Activated naive CD4-positive, alpha-beta T cell treated with anti-CD3 and anti-CD28 coated beads for 36 hours (primary cell): ENCODE results near the gene CACYBP. TPM values are rescaled to one million over a fixed set of nuclear protein-coding genes. Genes with fewer than 3 reads are reported as not detected.

ENCODE experiments used
- CTCF ChIA-PET: fragments of 350-600 bp; sonication (Branson Sonifier 250); formaldehyde crosslinking; loops from one replicate; lab custom pipeline; 2021; ENCODE audit warnings: antibody characterized with exemption; lab: Charles Lee
- DNase-seq: peaks from one replicate; pipeline ENCODE4 v3.0.0-alpha.2; 2020
- H3K27ac Mint-ChIP-seq: one replicate; pipeline ENCODE4 v1.8.0; 2021; ENCODE audit warnings: mild to moderate bottlenecking, mixed read lengths
- H3K27me3 Mint-ChIP-seq: one replicate; pipeline ENCODE4 v1.8.0; 2021; ENCODE audit warnings: low read depth, mixed read lengths
- H3K36me3 Mint-ChIP-seq: one replicate; pipeline ENCODE4 v1.8.0; 2021; ENCODE audit warnings: low read depth, mixed read lengths
- H3K4me1 Mint-ChIP-seq: one replicate; pipeline ENCODE4 v1.8.0; 2021; ENCODE audit warnings: low read depth, mixed read lengths
- H3K4me3 Mint-ChIP-seq: one replicate; pipeline ENCODE4 v1.8.0; 2021; ENCODE audit warnings: mild to moderate bottlenecking, moderate library complexity, mixed read lengths
- H3K9me3 Mint-ChIP-seq: one replicate; pipeline ENCODE4 v1.8.0; 2021; ENCODE audit warnings: mixed read lengths
- intact Hi-C: fragments of 100-400 bp; cut with micrococcal nuclease; formaldehyde crosslinking; loops from one replicate; pipeline ENCODE4 v1.15.1; 2023
- total RNA-seq, 2 experiments: library from RNA; stranded (reverse); gene quantifications; one replicate each; pipeline ENCODE4 v1.2.3, GENCODE V29; 2021

The CACYBP gene
- total RNA-seq, 2 experiments from 2014 or later, result 322 to 354 TPM

DNA sequence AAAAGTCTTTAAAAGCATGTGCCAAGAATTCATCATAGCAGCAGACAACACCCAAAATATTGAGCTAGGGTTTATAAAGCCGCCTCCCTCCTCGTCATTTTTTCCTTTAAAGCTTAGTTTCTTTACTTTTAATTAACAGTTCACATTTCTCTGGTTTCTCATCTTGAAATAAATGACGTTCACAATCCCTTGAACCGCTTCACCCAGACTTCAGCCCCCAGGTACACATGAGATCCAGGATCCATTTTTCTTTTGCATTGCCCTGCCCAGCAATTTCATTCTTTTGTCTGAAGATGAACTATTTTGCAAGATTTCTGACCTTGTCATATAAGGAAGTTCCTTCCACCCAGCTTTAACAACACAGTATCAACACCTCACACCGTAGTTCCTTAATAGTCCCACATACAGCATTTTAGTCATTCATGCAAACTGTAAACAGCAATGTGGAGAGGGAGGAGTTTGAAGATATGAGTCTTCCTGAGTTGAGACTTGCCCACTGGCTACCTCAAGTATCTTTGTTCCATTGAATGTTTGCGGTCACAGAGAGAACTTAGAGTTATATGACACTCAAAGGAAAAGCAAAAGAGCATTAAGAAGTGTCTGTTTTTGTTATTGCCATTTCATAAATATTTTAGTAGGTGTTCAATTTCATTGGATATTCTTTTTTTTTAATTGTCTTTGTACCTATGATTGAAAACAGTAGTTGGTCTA lies 35.3 kb upstream of the CACYBP start:
- peak overlapping the region; percentile 88 for H3K27ac Mint-ChIP-seq
- CTCF ChIA-PET, result interaction anchor here (0.6 to 3.0 kb wide), 2 partner anchors 18 to 161 kb away, joined by 3 to 15 read pairs; no protein-coding TSS in a partner anchor

DNA sequence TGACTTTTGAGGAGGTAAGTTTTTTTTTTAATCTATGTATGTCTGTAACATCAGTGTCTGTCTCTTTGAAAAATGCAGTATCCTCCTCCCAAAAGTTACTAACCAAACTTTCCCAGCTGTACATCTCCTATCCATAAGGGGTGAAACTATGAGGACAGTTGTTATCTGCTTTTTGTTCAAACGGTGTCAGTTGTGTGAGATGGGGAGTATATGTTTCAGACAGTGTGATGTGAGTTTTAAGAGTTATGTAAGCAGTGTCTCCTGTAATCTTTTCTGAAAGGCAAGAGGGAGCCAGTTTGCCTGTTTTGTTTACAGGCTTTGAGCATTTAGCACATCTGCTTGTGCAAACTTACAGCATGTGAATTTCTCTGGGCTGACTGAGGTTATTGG lies 34.8 kb upstream of the CACYBP start:
- CTCF ChIA-PET, result interaction anchor here (3.0 kb wide), 1 partner anchor 17 kb away, joined by 15 read pairs; no protein-coding TSS in a partner anchor
- Mint-ChIP-seq H3K9me3 (no peaks in the 10 kb centered on the region), H3K4me3 (peak overlapping the region; percentile 38), H3K36me3 (no peaks in the 10 kb centered on the region), H3K27me3 (no peaks in the 10 kb centered on the region), H3K4me1 (peaks cover 56% of the 10 kb centered on the region), H3K27ac (peak overlapping the region; percentile 88)
- intact Hi-C loops, result loop anchor here (1.0 kb wide), 6 partner anchors 27 to 1097 kb away; partner anchors contain the start of genes CACYBP, MRPS14 and ZBTB37
- DNase-seq, result no peak

More for the DNA sequence above, 35.3 kb upstream of the CACYBP start:
- Mint-ChIP-seq H3K9me3 (no peaks in the 10 kb centered on the region), H3K36me3 (no peaks in the 10 kb centered on the region), H3K4me1 (peaks cover 50% of the 10 kb centered on the region), H3K27me3 (no peaks in the 10 kb centered on the region), H3K4me3 (peak overlapping the region; percentile 38)
- intact Hi-C loops, result loop anchor here (1.0 kb wide), 6 partner anchors 26 to 1096 kb away; partner anchors contain the start of genes CACYBP, MRPS14 and ZBTB37
- peak; percentile 28 for DNase-seq

DNA sequence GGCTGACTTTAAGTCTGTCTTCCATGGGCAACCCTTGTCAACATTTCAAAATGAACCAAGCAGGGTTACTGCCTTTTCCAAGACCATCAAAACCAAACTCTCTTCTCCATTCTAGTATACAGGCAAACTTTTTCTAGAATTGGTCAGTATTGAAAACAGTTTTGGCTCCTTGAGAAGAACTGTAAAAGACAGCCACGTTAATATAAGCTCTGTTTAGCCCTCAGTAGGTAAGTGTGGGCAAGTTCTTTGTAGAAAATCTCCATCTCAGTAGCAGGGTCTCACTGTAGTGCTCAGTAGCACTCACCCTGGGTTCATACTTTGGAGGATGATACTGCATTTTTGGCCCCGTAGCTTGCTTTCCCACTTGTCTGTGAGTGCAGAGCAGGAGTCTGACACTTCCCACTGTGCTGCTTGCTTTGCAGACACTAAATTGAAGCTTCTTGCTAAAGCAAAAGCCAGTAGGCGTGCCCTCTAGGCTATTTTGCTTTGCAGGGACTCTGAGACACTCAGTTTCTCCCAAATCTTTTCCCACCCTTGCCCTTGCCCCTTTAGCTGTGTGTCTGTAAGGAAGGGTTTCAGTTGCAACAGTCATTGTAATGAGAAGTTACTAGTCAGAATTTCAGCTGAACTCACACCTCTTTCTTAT lies 34.3 kb upstream of the CACYBP start:
- Mint-ChIP-seq H3K27me3 (no peaks in the 10 kb centered on the region), H3K36me3 (no peaks in the 10 kb centered on the region), H3K9me3 (no peaks in the 10 kb centered on the region), H3K4me3 (peak overlapping the region; percentile 38), H3K4me1 (peaks cover 59% of the 10 kb centered on the region), H3K27ac (peak overlapping the region; percentile 88)
- CTCF ChIA-PET, result interaction anchor here (0.8 to 3.0 kb wide), 3 partner anchors 17 to 52 kb away, joined by 3 to 15 read pairs (median 4); no protein-coding TSS in a partner anchor
- intact Hi-C loops, result no loop called here
- DNase-seq, result peak; percentile 17

DNA sequence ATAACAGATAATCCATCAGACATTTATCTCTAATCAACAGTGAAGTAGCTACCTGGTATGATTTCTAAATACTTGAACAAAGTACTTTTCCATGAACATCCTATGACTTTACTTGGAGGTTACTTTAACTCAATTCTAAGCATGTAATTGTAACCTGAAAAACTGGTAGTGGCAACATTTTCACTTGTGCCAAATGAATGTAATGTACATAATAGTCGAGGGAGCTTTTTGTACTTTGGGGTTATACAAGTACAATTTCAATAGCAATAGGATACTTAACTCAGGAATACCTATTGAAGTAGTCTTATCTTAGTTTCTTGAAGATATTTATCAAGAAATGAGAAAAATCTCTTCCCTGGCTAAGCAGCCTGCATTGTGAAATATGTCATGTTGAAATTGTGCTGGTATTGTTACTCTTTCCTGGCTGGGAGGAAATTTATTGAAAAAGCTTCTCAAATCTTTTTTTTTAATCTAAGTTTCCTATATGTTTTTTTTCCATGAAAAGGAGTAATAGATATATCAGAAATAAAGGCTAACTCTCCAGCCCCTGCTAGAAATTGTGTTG lies 33.7 kb upstream of the CACYBP start:
- Mint-ChIP-seq H3K27me3 (no peaks in the 10 kb centered on the region), H3K27ac (peak overlapping the region; percentile 13), H3K36me3 (no peaks in the 10 kb centered on the region), H3K9me3 (no peaks in the 10 kb centered on the region), H3K4me1 (peaks cover 59% of the 10 kb centered on the region), H3K4me3 (peak overlapping the region; percentile 38)
- intact Hi-C loops, result no loop called here
- CTCF ChIA-PET, result interaction anchor here (0.8 to 3.0 kb wide), 3 partner anchors 16 to 53 kb away, joined by 3 to 15 read pairs (median 4); no protein-coding TSS in a partner anchor
- DNase-seq, result no peak

DNA sequence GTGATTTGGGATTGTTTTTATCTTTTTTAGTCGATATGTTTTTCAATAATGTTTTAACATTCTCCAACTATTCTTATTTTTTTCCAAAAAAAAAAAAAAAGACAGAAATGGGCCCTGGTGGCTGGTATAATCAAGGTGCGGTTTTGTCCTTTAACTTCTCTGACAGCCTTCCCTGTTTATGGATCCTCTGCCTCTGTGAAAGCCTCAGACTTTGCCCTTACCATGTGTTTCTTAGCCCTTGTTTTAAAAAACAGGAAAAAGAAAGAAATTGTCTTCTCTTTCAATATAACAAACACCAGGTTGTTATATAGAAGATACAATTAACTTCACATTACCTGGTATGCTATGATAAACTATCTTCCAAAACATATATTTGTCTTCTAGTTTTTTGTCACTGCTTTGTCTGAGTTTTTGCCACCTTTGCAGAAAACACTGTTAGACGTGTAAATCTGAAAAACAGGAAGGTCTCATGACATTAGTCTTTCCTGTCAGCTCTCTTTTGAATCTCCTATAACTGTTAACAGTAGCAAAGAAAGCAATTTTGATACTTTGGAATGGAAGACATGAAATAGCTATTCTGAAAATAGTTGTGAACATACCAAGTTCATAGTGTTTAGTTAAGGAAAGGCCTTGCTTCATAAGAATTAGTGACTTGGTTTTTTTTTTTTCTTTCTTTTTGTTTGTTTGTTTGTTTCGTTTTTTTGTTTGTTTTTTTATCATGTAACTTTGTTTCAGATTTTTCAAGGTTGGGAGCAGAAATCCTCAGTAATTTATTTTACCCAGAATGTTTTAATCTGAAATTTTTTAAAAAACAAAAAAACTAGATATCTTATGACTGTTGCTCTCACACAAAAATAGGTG lies 31.7 kb upstream of the CACYBP start:
- Mint-ChIP-seq H3K4me1 (peaks cover 68% of the 10 kb centered on the region), H3K9me3 (no peaks in the 10 kb centered on the region), H3K4me3 (no peak overlapping the region), H3K36me3 (no peaks in the 10 kb centered on the region), H3K27me3 (no peaks in the 10 kb centered on the region), H3K27ac (peak overlapping the region; percentile 86)
- intact Hi-C loops, result loop anchor here (1.0 to 2.0 kb wide), 8 partner anchors 8 to 809 kb away; partner anchors contain the start of genes CACYBP, MRPS14 and RABGAP1L
- DNase-seq, result no peak
- CTCF ChIA-PET, result interaction anchor here (0.6 to 1.5 kb wide), 6 partner anchors 9 to 351 kb away, joined by 3 to 5 read pairs (median 4); no protein-coding TSS in a partner anchor

DNA sequence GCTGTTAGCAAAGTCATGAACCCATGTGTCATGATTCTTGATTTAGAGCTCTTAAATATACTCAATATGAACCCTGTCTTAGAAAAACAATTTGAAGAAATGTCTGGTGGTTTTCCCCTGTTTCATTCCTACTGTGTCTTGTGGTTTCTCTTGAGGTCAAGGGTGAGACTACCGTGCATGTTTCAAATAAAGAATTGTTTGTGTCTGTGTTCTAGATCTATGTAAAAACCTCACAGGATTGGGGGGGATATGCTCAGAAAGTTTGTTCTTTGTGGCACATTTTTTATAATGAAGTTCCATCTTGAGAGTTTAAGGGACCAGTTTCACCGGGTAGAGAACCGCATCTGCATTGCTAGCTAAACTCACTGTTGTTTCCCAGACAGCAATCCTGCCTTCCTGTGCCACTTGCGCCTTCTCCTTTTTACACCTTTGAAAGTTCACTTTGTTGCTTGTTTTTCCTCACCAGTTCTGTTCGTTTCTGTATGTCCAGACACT lies 30.9 kb upstream of the CACYBP start:
- CTCF ChIA-PET, result interaction anchor here (0.6 to 1.5 kb wide), 5 partner anchors 8 to 60 kb away, joined by 3 to 5 read pairs (median 4); no protein-coding TSS in a partner anchor
- peak; percentile 49 for DNase-seq

DNA sequence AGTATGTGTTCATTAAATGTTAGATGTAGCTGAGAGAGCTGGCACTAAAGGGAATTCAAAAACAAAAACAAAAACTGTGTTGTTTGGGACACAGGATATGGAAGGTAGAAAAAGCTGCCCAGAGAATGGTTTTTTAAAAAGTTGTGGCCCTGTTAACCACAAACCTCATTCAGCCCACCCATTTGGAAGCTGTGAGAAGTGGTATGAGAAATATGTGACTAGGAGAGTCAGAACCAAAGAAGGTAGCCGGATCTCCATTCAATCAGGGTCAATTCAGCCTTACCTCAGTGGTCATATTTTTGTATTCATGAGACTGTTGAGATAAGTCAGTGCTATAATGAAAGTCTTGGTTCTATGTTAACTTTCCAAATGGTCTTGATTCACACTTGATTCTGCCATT lies 29.8 kb upstream of the CACYBP start:
- Mint-ChIP-seq H3K36me3 (peaks cover 3% of the 10 kb centered on the region), H3K4me3 (no peak overlapping the region), H3K9me3 (no peaks in the 10 kb centered on the region), H3K27me3 (no peaks in the 10 kb centered on the region), H3K4me1 (peaks cover 52% of the 10 kb centered on the region), H3K27ac (no peak overlapping the region)
- intact Hi-C loops, result loop anchor here (2.0 kb wide), 2 partner anchors 21 to 811 kb away; partner anchors contain the start of gene RABGAP1L
- CTCF ChIA-PET, result interaction anchor here (2.1 kb wide), 1 partner anchor 29 kb away, joined by 4 read pairs; no protein-coding TSS in a partner anchor
- DNase-seq, result no peak

More for the DNA sequence above, 30.9 kb upstream of the CACYBP start:
- Mint-ChIP-seq H3K4me3 (peak overlapping the region; percentile 51), H3K27me3 (no peaks in the 10 kb centered on the region), H3K9me3 (no peaks in the 10 kb centered on the region), H3K27ac (peak overlapping the region; percentile 86), H3K36me3 (peaks cover 1% of the 10 kb centered on the region), H3K4me1 (peaks cover 63% of the 10 kb centered on the region)
- intact Hi-C loops, result loop anchor here (1.0 to 2.0 kb wide), 8 partner anchors 8 to 810 kb away; partner anchors contain the start of genes CACYBP, MRPS14 and RABGAP1L

DNA sequence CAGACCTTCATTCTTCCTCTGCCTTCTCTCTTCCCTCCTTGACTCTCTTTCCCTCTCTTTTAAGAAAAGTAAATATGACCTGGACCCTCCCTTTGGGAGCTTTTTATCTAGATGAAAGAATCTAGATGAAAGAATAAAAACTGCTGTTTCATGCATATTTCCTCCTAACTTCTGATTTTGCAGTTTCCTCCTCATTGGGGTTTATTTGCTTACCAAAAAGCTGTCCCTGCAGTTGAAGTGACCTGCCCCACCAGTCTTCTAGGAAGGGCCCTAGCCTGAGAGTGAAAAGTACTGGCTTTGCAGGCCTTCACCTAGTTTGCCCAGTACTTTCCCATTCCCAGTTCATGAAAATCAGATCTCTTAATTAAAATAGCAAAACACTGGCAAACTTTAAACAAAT lies 28.3 kb upstream of the CACYBP start:
- H3K27me3 Mint-ChIP-seq, result no peaks in the 10 kb centered on the region
- peaks cover 49% of the 10 kb centered on the region for H3K4me1 Mint-ChIP-seq

DNA sequence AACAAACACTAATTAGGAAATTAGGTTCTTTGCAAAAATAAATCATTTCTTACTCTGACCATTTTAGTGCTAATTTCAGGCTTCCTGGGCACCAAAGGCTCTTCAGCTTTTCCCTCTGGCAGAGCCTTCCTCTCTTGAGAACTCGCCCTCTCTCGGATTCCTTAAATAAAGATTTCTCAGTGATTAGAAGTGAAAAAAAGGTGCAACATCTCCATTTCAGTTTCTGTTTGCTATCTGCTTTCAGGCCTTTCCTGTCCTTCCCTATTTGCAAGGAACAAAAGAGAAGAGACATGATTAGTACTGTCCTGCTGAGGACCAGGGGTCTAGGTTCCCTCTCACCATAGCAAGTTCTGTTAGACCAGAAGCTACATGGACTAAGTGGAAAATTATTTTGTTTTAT lies 27.8 kb upstream of the CACYBP start:
- CTCF ChIA-PET, result interaction anchor here (2.1 kb wide), 1 partner anchor 27 kb away, joined by 4 read pairs; no protein-coding TSS in a partner anchor
- Mint-ChIP-seq H3K4me1 (peaks cover 52% of the 10 kb centered on the region), H3K27me3 (no peaks in the 10 kb centered on the region), H3K9me3 (no peaks in the 10 kb centered on the region), H3K4me3 (no peak overlapping the region), H3K27ac (no peak overlapping the region), H3K36me3 (peaks cover 12% of the 10 kb centered on the region)
- intact Hi-C loops, result no loop called here
- no peak for DNase-seq

More for the DNA sequence above, 28.3 kb upstream of the CACYBP start:
- intact Hi-C loops, result no loop called here
- Mint-ChIP-seq H3K36me3 (peaks cover 12% of the 10 kb centered on the region), H3K27ac (no peak overlapping the region), H3K4me3 (no peak overlapping the region), H3K9me3 (no peaks in the 10 kb centered on the region)
- CTCF ChIA-PET, result interaction anchor here (2.1 kb wide), 1 partner anchor 27 kb away, joined by 4 read pairs; no protein-coding TSS in a partner anchor
- no peak for DNase-seq

DNA sequence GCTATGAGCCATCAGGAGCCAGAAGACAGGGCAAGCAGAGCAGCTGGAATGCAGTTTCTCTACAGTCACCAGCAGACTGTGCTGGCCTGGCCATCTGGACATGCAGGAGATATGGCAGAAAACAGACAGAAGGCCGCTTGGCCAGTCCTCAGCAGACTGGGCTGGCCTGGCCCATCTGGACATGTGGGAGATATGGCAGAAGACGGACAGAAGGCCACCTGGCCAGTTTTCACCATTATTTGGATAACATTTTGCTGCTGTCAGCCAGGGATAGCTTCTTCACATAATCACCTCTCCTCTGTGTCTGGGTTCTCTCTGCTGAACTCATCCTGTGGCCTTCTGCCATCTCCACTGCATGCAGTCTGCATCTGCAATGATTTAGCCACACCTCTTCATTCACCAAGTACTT lies 25.0 kb upstream of the CACYBP start:
- Mint-ChIP-seq H3K9me3 (no peaks in the 10 kb centered on the region), H3K36me3 (peaks cover 12% of the 10 kb centered on the region), H3K4me3 (no peak overlapping the region), H3K27me3 (no peaks in the 10 kb centered on the region), H3K27ac (no peak overlapping the region), H3K4me1 (peaks cover 40% of the 10 kb centered on the region)
- intact Hi-C loops, result no loop called here
- CTCF ChIA-PET, result interaction anchor here (2.2 to 2.7 kb wide), 2 partner anchors 8 to 10 kb away, joined by 6 to 7 read pairs; no protein-coding TSS in a partner anchor
- no peak for DNase-seq

DNA sequence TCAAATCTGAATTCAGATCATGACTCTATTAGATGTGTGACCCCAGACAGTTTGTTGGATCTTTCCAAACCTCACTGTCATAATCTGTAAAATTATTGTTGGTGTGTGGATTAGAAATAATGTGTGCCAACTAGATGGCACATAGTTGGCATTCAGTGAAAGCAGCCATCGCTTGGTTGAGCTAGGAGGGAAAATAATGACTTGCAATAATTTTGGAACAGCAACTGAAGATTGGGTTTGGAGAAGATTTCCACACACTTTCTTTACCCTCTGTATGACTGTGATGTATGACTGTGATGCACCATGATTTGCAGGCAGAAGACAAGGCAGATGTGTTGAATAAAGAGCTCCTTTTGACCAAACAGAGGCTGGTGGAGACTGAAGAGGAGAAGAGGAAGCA lies 24.0 kb upstream of the CACYBP start:
- Mint-ChIP-seq H3K4me1 (peaks cover 41% of the 10 kb centered on the region), H3K27ac (no peak overlapping the region), H3K36me3 (peaks cover 16% of the 10 kb centered on the region), H3K4me3 (no peak overlapping the region), H3K9me3 (no peaks in the 10 kb centered on the region), H3K27me3 (no peaks in the 10 kb centered on the region)
- intact Hi-C loops, result loop anchor here (1.0 to 2.0 kb wide), 2 partner anchors 7 to 37 kb away; no protein-coding TSS in a partner anchor
- no peak for DNase-seq
- CTCF ChIA-PET, result interaction anchor here (0.6 to 2.7 kb wide), 4 partner anchors 9 to 28 kb away, joined by 3 to 7 read pairs (median 5); no protein-coding TSS in a partner anchor
